ENCODE data around the gene MAP3K2.

- TF ChIP-seq REST (IDR thresholded peaks at IDR 0.05; ENCODE audit: insufficient read depth in 1 of 2, low read depth in 2 of 2, low read length in 2 of 2) (no peak), SIN3A (IDR thresholded peaks at IDR 0.05; ENCODE audit: borderline replicate concordance, insufficient read depth, low read length) (no peak), TAF1 (IDR thresholded peaks at IDR 0.05; ENCODE audit: borderline replicate concordance, insufficient read depth, low read length) (no peak), POLR2AphosphoS5 (IDR thresholded peaks at IDR 0.05; ENCODE audit: low read depth, low read length) (no peak), FOXP2 (optimal IDR thresholded peaks at IDR 0.05; ENCODE audit: borderline replicate concordance, extremely low read depth, extremely low read length, insufficient read depth) (no peak)
Measured at GRCh38 chr2:127358044-127358443, 29.7 kb downstream of the MAP3K2 start.
